SKM-1 (cell line): ENCODE data around the gene GABRG3.

ENCODE experiments used
- DNase-seq: peaks from one replicate; lab custom pipeline; 2025; ENCODE audit not compliant: unreplicated experiment; lab: John Stamatoyannopoulos, UW

GABRG3 gene

DNA sequence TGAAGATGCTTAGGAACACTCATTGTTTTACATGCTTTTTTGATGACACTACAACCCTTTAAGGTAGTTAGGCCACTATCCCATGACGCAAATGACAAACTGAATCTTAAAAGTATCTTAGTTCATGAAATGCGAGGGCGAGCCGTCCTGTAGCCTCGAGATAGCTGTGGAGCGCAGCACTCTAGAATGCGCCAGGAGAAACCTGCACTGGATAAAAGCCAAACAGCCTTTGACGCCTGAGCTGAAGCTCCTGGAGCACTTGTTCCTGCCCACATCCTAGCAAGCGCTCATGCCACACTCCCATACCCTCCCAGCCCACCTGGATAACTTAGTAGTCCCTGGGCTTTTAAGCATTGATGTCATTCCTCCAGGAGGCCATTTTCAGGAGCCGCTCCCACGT lies 516.9 kb downstream of the GABRG3 start:
- no peak for DNase-seq

DNA sequence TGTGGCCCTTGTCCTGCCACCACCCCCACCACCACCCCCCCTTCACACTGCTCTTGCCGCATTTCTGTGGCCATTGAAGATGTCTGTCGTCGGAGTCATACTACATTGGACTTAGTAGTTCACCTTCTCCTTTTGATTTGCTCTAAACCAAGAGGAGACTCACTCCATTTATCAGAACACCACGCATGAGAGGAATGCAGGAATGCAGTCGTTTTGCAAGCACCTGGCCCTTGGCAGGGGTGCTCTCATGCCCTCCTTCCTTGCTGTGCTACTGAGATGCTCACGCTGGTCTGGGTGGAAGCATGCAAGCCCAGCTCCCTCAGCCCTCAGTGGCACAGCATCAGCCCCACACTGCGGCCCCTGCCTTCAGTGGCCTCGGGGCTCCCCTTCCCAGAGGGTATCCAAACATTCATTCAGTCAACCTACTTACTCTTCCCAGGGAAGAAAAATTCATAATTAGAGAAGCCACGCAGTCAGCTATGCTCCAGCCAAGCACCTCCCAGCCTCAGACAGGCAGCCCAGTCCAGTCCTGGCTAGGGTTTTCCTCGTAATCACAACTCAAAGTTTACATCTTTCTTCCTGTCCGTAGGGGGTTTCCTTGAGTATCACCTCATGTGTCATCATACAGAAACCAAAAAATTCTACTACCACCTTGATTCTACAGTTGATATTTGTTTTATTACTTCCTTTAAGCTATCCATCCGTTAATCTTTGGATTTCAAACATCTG lies 520.0 kb downstream of the GABRG3 start:
- DNase-seq = no peak

DNA sequence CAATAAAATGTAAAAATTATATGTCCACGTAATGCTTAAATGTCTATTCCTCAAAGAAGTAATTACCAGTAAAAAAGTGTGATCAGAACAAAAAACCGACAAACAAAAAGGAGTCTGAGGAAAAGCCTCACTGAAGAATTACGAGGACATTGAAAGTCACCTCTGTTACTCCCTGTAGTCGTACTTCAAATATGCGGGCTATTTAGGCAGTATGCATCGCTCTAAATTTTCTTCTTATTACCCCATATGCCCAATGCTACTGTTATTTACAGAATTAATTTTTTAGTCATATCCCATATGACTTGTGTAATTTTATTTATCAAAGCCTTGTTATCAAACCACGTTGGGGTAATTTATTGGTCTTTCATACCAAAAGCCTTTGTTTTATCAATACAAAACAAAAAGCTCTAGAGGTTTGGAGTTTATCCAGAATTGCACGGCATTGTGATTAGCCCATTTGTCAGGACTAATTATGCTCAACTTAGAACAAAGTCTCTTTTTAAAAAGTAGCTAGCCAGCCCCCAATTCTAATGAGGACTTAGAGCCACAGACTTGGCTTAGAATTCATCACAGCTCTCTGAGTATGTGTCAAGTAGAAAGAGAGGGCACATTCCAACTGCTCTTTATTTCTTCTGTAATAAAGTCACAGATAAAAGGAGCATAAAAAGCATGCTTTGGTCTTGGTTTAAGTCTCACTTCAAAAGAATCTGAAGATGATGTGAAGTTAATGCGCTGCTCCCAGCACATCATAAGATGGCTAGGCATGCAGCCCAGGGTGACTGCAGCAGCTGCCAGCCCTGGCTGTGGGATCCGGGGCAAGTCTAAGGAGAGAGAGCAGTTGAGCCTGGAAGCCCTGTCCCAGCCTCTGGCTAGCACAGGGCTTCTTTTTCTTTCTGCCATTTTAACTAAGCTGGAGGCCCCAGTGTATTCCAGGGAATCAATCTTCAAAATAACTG lies 521.0 kb downstream of the GABRG3 start:
- DNase-seq = no peak

DNA sequence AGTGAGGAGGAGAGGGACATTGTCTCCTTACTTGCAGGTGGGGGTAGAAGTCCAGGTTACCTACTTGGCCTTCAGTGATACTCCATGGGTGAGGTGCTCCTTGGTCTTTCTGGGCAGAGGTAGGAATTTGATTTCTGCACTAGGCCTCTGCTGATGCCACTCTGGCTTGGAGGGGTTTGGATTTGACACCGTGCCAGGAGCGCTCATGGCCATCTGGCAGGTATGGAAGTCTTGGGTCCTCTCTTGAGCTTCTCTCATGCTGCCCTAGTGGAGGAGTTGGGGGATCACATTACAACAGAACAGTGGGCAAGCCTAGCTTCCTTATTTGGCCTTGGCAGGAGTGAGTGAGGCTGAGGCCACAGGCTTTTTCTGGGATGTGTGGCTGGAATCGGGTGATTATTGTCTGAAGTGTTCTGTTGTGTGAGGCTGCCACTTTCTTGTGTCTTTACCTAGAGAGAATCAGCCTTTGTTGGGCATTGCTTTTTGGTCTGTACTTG lies 525.0 kb downstream of the GABRG3 start:
- DNase-seq = no peak

DNA sequence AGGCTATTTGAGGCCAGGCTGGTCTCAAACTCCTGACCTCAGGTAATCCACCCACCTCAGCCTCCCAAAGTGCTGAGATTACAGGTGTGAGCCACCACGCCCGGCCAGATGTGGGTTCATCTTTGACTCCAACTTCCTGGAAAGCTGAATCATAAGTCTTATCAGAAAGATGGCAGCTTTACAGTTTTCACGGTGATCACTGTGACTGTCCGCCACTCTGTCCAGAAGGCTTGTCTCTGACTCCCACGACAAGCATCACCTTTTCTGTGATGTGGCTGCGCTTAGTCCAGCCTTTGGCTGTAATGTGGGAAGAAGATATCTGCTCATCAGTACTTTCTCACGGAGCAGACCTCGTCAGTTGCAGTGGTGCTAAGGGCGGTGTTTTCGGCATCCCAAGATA lies 527.7 kb downstream of the GABRG3 start:
- no peak for DNase-seq

DNA sequence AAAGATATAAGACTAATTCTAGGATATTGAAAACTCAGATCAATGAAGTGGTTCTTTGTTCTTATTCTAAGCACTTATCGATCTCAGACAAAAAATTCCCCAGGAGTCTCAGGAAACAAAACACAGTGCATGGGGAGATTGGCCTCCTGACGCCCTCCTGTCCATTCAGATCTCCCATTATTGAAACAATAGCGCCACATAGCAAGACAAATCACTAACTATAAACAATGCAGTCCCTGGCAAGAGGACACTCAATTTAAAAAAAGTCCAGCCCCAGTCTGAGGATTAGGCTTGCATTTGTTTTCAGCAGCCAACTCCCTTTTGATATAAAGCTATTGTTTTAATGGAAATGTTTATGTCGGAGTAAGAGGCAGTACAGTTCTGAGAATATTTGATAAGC lies 528.2 kb downstream of the GABRG3 start:
- no peak for DNase-seq

DNA sequence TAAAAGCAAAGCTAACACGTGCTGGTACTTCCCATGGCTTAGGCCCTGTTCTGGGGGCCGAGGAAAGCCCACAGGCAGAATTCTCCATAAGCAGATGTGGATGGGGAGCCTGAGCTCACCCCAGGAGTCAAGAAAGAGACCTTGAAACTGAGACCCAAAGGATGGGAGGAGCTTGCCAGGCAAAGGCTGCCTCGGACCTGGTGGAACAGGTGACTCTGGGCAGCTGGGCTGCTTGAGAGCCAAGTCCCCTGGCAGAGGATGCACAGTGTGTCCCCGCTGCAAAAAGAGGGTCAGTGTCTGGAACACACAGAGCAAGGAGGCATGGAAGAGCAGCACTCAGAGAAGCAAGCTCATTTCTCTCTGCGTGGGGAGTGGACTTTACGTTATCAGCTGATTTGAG lies 528.7 kb downstream of the GABRG3 start:
- no peak for DNase-seq

DNA sequence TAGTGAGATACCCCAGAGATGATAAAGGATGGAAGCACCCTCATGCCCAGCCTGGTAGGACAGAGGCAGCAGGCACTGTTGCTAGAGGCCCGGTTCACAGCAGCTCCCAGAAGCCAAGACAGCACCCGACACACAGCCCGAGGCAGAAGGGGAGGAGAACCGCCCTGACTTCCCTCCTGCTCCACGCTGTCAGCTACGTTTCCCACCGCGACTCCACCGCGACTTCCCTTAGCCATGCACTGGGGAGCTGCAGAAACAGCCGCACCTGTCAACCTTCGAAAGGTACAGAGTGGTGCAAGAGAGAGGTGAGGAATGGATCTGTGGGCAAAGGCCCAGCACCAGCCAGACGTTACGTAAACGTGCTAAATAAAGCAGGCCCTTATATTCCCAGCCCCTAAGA lies 529.2 kb downstream of the GABRG3 start:
- no peak for DNase-seq

DNA sequence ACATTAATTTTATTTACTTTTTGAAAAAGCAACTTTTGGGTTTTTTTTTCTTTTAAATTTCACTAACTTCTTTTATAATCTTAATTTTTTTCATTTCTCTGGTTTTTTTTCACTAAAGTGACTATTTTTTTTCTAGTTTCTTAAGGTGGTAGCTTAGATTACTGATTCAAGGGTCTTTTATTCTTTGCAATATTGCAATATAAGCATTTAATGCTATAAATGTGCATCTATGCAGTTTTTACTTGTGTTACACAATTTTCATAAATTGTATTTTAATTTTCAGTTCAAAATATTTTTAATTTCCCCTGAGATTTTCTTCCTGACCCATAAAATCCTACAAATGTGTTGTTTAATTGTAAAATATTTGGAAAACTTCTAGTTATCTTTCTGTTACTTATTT lies 535.8 kb downstream of the GABRG3 start:
- no peak for DNase-seq

DNA sequence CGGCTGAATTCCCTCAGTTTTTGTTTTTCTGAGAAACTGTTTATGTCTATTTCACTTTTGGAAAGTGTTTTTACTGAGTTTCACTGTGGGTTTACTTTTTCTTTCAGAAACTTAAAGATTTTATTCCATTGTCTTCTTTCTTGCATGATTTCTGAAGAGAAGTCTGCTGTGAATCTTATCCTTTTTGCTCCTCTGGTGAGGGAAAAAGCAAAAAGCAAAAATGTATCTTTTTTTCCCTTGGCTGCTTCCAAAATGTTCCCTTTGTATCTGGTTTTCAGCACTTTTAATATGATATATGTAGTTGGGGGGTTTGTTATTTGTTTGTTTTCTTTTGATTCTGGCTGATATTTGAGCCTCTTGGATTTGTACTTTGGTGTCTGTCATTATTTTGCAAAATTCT lies 538.0 kb downstream of the GABRG3 start:
- DNase-seq = no peak

DNA sequence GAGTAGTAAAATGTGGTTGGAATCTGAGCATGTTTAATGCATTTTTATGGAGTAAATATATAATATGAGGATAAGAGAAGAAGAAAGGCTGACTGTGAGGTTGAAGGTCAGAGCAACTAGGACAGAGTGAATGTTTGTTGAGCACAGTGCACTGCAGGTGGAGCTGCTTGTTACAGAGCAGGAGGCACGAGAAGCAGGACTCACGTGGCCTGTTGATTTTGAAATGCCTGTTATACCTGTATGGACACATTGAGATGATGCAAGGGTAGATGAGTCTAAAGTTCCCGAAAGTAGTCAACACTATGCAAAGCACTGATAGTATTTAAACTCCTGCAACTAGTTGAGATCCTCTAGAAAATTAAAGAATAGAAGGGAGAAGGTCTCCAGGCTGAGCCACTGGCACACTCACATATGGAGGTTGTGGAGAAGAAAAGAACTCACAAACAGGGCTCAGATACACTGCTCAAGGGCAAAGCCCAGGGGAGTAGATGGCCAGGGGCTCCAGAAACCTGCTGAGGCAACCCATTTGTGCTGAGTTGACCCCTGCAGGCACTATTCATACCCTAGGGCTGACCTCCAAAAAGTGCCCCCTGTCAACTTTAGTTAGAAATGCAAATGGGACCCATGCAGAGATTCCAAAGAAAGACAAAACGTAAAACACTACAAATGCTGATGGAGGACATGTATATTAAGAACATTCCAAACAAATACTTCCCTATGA lies 541.5 kb downstream of the GABRG3 start:
- no peak for DNase-seq

DNA sequence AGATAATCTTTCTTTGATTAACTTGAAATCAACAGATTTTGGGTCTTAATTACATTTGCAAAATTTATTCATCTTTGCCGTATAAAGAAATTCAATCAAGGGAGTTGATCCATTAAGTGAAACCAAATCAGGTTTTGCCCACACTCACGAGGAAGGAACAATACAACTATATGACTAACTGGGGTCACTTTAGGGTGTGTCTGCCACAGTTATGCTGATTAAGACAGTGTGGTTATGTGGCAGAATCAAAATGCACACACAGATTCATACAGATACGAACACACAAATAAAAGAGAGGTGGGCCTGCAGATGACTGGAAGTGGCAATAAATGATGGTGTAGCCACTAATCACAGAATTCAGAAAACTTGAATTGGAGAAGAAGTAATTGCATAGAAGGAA lies 543.5 kb downstream of the GABRG3 start:
- DNase-seq = no peak

DNA sequence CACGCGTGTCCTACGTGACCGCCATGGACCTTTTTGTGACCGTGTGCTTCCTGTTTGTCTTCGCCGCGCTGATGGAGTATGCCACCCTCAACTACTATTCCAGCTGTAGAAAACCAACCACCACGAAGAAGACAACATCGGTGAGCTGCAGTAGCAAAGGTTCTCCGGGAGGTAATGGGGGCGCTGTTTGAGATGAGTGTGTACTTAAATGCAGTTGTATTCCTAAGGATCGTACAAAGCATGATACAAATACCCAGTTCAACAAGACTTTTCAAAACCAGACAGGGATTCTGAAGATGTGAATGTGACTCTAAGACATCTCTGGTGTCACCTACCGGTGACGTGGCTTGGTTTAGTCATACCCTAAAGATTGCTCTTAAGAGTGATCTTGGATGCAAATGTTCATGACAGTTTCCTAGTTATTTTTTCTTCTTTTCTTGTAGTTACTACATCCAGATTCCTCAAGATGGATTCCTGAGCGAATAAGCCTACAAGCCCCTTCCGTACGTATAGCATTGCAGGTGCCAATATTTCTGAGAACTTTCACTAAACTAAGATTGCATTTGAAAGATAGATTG lies 556.6 kb downstream of the GABRG3 start:
- DNase-seq = no peak

DNA sequence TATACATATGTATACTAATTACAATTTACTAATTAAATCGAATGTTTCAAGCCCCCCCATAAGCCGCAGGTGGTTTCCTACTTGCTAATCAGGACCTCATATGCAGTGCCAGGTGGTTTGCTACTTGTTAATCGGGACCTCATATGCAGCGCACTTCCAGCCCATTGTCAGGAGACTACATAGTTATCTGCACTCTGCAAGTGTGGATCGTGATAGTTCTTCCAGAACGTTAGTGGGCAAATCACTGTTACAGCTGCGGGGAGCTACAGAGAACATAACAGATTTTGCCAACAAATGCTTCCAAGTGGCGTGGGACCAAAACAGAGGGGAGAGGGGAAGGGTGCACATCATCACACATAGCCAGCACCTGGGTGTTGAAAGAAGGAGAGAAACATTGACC lies 558.4 kb downstream of the GABRG3 start:
- DNase-seq = no peak

DNA sequence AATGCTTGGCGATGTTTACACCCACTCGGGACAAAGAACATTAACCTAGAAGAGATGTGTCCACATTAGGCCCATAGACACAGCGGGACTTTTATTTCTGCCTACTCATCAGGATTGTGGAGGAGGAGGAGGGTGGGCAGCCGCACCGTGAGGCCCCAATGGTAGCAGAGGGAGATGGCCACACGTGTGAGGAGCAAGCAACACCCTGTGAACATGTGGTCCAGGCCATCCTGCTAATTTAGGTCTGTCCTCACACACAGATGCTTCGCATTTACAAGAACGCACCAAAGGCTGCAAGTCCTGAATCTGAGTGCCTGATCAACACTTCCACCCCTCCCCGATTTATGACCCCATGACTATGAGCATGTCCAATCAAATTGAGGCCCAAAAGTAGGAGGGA lies 560.0 kb downstream of the GABRG3 start:
- DNase-seq = no peak

DNA sequence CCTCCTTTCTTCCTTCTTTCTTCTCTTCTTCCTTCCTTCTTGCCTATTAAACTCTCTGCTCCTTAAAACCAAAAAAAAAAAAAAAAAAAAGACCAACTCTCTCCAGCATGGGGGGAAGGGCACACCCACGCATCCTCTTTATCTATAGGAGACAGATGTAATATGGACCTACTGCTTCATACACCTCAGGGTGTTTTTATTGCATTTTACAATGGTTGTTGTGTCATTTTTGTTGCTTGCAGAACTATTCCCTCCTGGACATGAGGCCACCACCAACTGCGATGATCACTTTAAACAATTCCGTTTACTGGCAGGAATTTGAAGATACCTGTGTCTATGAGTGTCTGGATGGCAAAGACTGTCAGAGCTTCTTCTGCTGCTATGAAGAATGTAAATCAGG lies 561.4 kb downstream of the GABRG3 start:
- DNase-seq = no peak

DNA sequence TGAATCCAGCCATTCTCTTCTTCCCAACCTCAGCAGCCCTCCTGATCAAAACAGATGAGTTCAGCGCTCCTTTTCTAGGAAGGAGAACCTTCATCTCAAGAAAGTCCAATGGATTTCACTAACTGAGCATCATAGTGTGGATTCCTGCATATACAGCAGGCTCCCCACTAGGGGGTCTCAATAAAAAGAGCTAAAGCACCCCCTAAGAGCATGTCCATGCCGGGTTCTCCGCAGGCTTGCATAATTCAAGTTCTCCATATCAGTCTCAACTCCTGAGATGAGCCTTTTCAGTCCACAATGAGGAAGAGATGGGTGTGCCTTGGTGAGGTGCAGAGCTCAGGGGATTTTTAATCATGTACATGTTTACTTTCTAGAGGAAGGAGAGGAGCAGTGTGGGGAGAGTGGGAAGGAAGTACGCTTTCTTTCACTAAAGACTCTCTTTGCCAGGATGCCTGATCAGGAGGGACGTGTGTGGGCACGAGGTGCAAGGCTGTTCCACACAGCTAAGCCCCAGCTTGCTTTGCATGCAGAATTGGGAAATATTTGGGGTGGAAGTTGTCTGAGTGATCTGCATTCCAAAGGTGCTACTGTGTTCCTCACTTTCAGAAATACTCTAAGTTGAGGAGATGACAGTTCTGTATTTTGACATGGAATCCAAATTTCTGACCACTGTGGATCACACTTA lies 564.6 kb downstream of the GABRG3 start:
- DNase-seq = no peak

DNA sequence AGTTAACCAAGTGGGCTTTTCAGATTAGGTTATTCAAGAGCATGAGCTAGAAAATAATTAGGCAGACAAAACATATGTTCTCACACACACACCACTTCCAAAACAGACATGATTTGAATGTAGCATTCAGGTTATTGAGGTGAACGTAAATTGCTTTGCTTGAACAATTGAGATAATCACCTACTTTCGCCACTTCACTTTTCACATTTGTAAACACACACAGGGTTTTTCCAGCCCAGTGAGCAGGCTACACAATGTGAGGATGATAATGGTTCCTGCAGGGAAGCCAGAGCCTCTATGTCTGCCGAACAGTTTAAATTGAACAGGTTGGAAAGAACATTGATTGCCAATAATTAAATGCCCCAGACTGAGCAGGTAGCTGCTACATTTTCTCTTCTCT lies 567.3 kb downstream of the GABRG3 start:
- no peak for DNase-seq

DNA sequence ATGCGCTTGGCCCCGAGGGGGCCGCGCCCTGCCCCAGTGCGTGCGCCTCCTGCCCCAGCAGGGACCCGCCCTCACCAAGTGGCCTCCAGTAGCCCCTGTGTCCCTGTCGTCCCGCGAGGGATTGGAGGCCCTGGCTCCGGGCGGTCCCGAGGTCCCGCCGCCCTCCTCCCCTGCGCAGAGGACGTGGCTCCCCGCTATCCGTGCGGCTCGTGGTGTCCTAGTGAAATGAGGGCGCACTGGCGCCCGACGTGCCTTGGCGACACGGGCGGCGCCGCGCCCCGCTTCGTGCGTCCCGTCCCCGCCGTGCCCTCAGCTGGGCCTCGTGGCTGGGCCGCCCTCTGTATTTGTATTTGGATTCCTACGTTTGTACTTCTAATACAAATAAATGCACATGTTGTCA lies 570.6 kb downstream of the GABRG3 start:
- no peak for DNase-seq

DNA sequence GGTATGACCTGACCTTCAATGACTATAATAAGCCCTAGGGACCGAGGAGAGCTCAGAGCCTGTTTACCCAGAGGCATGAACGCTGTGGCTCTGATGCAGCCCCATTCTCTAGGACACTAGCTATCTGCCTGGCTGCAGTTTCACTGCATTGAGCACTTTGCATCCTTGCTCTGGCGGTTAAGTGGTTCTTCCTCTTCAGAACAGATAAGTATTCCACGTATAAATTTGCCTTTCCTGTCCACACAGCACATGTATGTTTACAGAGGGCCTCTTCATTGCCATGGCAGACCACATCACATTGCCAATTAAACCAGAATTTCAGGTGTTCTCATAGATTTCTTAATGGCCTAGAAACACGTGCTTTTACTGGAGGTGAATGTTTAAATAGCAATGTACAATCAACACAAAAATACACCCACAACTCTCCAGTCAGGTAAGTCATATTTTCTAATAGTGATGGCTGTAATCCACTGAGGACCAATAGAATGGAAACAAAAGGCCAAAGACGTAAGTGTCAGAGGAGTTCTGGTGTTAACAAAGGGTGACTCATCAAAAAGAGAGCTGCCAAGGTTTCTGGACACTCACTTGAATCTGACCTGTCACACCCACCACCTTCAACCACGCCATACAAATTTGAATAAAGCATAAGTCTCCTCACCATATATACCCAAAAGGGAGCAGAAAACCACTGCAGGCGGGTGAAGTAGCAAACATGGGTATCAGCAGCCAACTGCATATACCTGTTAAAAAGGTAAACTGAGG lies 574.7 kb downstream of the GABRG3 start:
- no peak for DNase-seq
